HepG2 (cell line): Measurements from ENCODE around the gene FETUB. TPM values are rescaled to one million over a fixed set of nuclear protein-coding genes. Genes with fewer than 3 reads are reported as not detected.

Source experiments
- CBX1 ChIP-seq: IDR thresholded peaks from one replicate; pipeline ENCODE4 v1.6.1; 2016; ENCODE audit warnings: antibody characterized with exemption, low read depth
- CC2D1A ChIP-seq: sonication (generic); formaldehyde crosslinking; IDR thresholded peaks from 2 replicates; pipeline ENCODE4 v1.8.1; 2023; ENCODE audit warnings: mild to moderate bottlenecking, missing genetic modification reagents
- GATAD1 ChIP-seq: IDR thresholded peaks from 2 replicates; pipeline ENCODE4 v1.6.1; 2016; ENCODE audit warnings: missing genetic modification reagents, missing compliant biosample characterization
- ISL2 ChIP-seq: sonication (generic); formaldehyde crosslinking; IDR thresholded peaks from 2 replicates; pipeline ENCODE4 v1.5.0; 2020; ENCODE audit warnings: missing genetic modification reagents
- ISX ChIP-seq: sonication (generic); formaldehyde crosslinking; conservative IDR thresholded peaks from 2 replicates; pipeline ENCODE4 v1.5.0; 2020; ENCODE audit warnings: missing genetic modification reagents
- MAFK ChIP-seq, 2 experiments: IDR thresholded peaks in 1 of 2; conservative IDR thresholded peaks in 1 of 2; 2 replicates each; pipeline ENCODE4 v1.6.1; 2011; ENCODE audit warnings: improper control_type of control experiment in 2 of 2, low read length in 2 of 2
- MTF2 ChIP-seq: sonication (generic); formaldehyde crosslinking; IDR thresholded peaks from 2 replicates; pipeline ENCODE4 v1.5.0; 2020; ENCODE audit warnings: missing genetic modification reagents, borderline replicate concordance
- NFYC ChIP-seq: IDR thresholded peaks from 2 replicates; pipeline ENCODE4 v1.6.1; 2016; ENCODE audit warnings: missing genetic modification reagents, missing compliant biosample characterization
- NONO ChIP-seq, 2 experiments: fragments of 450-650 bp in 1 of 2; sonication (generic) in 1 of 2; formaldehyde crosslinking in 1 of 2; IDR thresholded peaks in 1 of 2; conservative IDR thresholded peaks in 1 of 2; 2 replicates each; pipeline versions ENCODE4 v1.6.1 to v1.8.0; 2017 to 2022; ENCODE audit warnings: mild to moderate bottlenecking in 1 of 2, missing genetic modification reagents in 1 of 2, moderate library complexity in 1 of 2
- ZNF292 ChIP-seq: sonication (generic); formaldehyde crosslinking; IDR thresholded peaks from 2 replicates; pipeline ENCODE4 v1.8.1; 2022; ENCODE audit warnings: mild to moderate bottlenecking, low read depth, missing genetic modification reagents, borderline replicate concordance
- ZNF367 ChIP-seq: sonication (generic); formaldehyde crosslinking; IDR thresholded peaks from 2 replicates; pipeline ENCODE4 v1.4.0; 2020; ENCODE audit warnings: missing genetic modification reagents, borderline replicate concordance
- ZNF552 ChIP-seq: sonication (generic); formaldehyde crosslinking; IDR thresholded peaks from 2 replicates; pipeline ENCODE4 v1.9.0; 2022; ENCODE audit warnings: missing genetic modification reagents, mild to moderate bottlenecking, borderline replicate concordance
- polyA plus RNA-seq, 8 experiments: library from polyadenylated mRNA; depleted of rRNA in 3 of 8; stranded (reverse) in 7 of 8; unstranded in 1 of 8; fragments of >200 nt; fragmentation: Illumina TruSeq in 4 of 8; extraction: Trizol in 4 of 8; gene quantifications; 2 replicates each; pipeline versions ENCODE4 v1.2.1 to v1.2.3, GENCODE V29; 2011 to 2016; ENCODE audit warnings: low read depth in 4 of 8, missing spikeins in 1 of 8, mixed read lengths in 1 of 8; ENCODE audit not compliant: insufficient read depth in 1 of 8
- total RNA-seq, 5 experiments: library from RNA; depleted of rRNA; stranded (reverse); fragments of >200 nt; fragmentation: Illumina TruSeq; extraction: Trizol; gene quantifications; 2 replicates each; pipeline ENCODE4 v1.2.3, GENCODE V29; 2016; ENCODE audit warnings: low read depth in 1 of 5
- TF ChIP-seq, protein P1 (sequence below), 2 experiments: IDR thresholded peaks; 2 replicates each; pipeline ENCODE4 v1.6.1; 2011 to 2012; ENCODE audit warnings: low read length in 2 of 2, borderline replicate concordance in 1 of 2, low read depth in 1 of 2, mild to moderate bottlenecking in 1 of 2, moderate library complexity in 1 of 2
- TF ChIP-seq, protein P2 (sequence below): sonication (generic); formaldehyde crosslinking; IDR thresholded peaks from 2 replicates; pipeline ENCODE4 v1.4.0; 2020; ENCODE audit warnings: mild to moderate bottlenecking, missing genetic modification reagents
- TF ChIP-seq, protein P3 (sequence below): sonication (generic); formaldehyde crosslinking; IDR thresholded peaks from 2 replicates; pipeline ENCODE4 v1.5.1; 2020; ENCODE audit warnings: mild to moderate bottlenecking, moderate library complexity, missing genetic modification reagents
- TF ChIP-seq, protein P4 (sequence below): sonication (generic); formaldehyde crosslinking; IDR thresholded peaks from 2 replicates; pipeline ENCODE4 v1.4.0; 2020; ENCODE audit warnings: missing genetic modification reagents
- TF ChIP-seq, protein P5 (sequence below): sonication (generic); formaldehyde crosslinking; IDR thresholded peaks from 2 replicates; pipeline ENCODE4 v1.5.0; 2020; ENCODE audit warnings: missing genetic modification reagents

The FETUB gene
- total and polyA plus RNA-seq, 2 of the 13 experiments (the other 11 are each of a cell fraction or from before 2014, with no cell fraction given): 2.1 to 4.4 TPM

DNA sequence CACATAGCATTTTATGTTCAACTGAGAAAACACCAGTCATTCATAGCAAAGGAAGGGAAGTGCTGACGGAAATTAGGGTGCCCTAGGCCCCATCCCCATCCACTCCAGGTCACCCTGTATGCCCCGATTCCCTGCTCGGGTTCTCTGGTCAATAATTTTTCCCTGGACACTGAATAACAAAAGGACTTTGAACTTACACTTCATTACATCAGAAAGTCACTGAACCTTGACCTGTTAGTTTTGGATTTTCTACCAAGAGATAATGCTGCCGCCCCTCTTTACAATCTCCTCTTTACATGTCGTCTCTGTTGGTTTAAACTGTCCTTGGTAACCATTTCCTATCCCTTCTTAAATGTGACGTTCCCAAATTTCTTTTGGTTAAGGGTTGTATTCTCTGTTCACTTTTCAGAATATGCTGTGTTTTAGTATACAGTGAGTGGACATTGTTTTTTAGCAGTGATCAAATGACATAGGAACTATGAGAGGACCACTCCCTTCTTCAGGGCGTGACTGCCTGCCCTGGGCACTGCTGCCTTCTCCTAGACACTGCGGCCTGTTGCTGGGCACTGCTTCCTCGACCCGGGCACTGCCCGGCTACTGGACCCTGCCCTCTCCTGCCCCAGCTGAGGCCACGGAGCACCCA lies 40.9 kb upstream of the FETUB start (continued):
- TF ChIP-seq CC2D1A (CRISPR knock-in tag) (no peak), NFYC (CRISPR knock-in tag) (peak; percentile 6; the same call in 1 of the 2 replicates), ZNF552 (CRISPR knock-in tag) (no peak), ISL2 (CRISPR knock-in tag) (peak; percentile 89), ISX (CRISPR knock-in tag) (no peak), ZNF292 (CRISPR knock-in tag) (no peak), MTF2 (CRISPR knock-in tag) (0 out of 2 replicates have a peak, but pooled peaks have one; percentile 67), ZNF367 (CRISPR knock-in tag) (no peak), MAFK (conservative IDR thresholded peaks at IDR 0.05 in 1 of 2, IDR thresholded peaks at IDR 0.05 in 1 of 2; ENCODE audit: low read length in 2 of 2) (no peak), NONO (IDR thresholded peaks at IDR 0.05) (no peak), NONO (CRISPR knock-in tag; conservative IDR thresholded peaks at IDR 0.05) (peak; percentile 86), CBX1 (no peak), GATAD1 (peak; percentile 58; the same call in 1 of the 2 replicates)
- TF ChIP-seq, protein P1, sequence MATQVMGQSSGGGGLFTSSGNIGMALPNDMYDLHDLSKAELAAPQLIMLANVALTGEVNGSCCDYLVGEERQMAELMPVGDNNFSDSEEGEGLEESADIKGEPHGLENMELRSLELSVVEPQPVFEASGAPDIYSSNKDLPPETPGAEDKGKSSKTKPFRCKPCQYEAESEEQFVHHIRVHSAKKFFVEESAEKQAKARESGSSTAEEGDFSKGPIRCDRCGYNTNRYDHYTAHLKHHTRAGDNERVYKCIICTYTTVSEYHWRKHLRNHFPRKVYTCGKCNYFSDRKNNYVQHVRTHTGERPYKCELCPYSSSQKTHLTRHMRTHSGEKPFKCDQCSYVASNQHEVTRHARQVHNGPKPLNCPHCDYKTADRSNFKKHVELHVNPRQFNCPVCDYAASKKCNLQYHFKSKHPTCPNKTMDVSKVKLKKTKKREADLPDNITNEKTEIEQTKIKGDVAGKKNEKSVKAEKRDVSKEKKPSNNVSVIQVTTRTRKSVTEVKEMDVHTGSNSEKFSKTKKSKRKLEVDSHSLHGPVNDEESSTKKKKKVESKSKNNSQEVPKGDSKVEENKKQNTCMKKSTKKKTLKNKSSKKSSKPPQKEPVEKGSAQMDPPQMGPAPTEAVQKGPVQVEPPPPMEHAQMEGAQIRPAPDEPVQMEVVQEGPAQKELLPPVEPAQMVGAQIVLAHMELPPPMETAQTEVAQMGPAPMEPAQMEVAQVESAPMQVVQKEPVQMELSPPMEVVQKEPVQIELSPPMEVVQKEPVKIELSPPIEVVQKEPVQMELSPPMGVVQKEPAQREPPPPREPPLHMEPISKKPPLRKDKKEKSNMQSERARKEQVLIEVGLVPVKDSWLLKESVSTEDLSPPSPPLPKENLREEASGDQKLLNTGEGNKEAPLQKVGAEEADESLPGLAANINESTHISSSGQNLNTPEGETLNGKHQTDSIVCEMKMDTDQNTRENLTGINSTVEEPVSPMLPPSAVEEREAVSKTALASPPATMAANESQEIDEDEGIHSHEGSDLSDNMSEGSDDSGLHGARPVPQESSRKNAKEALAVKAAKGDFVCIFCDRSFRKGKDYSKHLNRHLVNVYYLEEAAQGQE (IDR thresholded peaks at IDR 0.05; ENCODE audit: borderline replicate concordance in 1 of 2, low read depth in 1 of 2, low read length in 2 of 2): peak in 1 of 2 experiments; percentile 55; a peak in 1 of 4 replicates
- TF ChIP-seq, protein P2, sequence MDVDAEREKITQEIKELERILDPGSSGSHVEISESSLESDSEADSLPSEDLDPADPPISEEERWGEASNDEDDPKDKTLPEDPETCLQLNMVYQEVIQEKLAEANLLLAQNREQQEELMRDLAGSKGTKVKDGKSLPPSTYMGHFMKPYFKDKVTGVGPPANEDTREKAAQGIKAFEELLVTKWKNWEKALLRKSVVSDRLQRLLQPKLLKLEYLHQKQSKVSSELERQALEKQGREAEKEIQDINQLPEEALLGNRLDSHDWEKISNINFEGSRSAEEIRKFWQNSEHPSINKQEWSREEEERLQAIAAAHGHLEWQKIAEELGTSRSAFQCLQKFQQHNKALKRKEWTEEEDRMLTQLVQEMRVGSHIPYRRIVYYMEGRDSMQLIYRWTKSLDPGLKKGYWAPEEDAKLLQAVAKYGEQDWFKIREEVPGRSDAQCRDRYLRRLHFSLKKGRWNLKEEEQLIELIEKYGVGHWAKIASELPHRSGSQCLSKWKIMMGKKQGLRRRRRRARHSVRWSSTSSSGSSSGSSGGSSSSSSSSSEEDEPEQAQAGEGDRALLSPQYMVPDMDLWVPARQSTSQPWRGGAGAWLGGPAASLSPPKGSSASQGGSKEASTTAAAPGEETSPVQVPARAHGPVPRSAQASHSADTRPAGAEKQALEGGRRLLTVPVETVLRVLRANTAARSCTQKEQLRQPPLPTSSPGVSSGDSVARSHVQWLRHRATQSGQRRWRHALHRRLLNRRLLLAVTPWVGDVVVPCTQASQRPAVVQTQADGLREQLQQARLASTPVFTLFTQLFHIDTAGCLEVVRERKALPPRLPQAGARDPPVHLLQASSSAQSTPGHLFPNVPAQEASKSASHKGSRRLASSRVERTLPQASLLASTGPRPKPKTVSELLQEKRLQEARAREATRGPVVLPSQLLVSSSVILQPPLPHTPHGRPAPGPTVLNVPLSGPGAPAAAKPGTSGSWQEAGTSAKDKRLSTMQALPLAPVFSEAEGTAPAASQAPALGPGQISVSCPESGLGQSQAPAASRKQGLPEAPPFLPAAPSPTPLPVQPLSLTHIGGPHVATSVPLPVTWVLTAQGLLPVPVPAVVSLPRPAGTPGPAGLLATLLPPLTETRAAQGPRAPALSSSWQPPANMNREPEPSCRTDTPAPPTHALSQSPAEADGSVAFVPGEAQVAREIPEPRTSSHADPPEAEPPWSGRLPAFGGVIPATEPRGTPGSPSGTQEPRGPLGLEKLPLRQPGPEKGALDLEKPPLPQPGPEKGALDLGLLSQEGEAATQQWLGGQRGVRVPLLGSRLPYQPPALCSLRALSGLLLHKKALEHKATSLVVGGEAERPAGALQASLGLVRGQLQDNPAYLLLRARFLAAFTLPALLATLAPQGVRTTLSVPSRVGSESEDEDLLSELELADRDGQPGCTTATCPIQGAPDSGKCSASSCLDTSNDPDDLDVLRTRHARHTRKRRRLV (CRISPR knock-in tag): no peak
- TF ChIP-seq, protein P3, sequence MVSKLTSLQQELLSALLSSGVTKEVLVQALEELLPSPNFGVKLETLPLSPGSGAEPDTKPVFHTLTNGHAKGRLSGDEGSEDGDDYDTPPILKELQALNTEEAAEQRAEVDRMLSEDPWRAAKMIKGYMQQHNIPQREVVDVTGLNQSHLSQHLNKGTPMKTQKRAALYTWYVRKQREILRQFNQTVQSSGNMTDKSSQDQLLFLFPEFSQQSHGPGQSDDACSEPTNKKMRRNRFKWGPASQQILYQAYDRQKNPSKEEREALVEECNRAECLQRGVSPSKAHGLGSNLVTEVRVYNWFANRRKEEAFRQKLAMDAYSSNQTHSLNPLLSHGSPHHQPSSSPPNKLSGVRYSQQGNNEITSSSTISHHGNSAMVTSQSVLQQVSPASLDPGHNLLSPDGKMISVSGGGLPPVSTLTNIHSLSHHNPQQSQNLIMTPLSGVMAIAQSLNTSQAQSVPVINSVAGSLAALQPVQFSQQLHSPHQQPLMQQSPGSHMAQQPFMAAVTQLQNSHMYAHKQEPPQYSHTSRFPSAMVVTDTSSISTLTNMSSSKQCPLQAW (CRISPR knock-in tag): peak; percentile 57; the same call in 1 of the 2 replicates
- TF ChIP-seq, protein P4, sequence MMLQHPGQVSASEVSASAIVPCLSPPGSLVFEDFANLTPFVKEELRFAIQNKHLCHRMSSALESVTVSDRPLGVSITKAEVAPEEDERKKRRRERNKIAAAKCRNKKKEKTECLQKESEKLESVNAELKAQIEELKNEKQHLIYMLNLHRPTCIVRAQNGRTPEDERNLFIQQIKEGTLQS (CRISPR knock-in tag): 0 out of 2 replicates have a peak, but pooled peaks have one; percentile 28
- TF ChIP-seq, protein P5, sequence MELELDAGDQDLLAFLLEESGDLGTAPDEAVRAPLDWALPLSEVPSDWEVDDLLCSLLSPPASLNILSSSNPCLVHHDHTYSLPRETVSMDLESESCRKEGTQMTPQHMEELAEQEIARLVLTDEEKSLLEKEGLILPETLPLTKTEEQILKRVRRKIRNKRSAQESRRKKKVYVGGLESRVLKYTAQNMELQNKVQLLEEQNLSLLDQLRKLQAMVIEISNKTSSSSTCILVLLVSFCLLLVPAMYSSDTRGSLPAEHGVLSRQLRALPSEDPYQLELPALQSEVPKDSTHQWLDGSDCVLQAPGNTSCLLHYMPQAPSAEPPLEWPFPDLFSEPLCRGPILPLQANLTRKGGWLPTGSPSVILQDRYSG (CRISPR knock-in tag): no peak
